HEK293 (cell line): ENCODE results near the gene TSPOAP1.
A peak's percentile ranks its signal among the peaks of the same experiment; 100 is the strongest.

ENCODE experiments used
- CTCF ChIA-PET: fragments of 350-600 bp; formaldehyde crosslinking; extraction: SDS; loops from one replicate; lab custom pipeline; 2021; ENCODE audit warnings: antibody characterized with exemption; lab: Yijun Ruan, JAX
- POLR2A ChIA-PET: fragments of 300-600 bp; formaldehyde crosslinking; extraction: SDS; loops from one replicate; lab custom pipeline; 2020; ENCODE audit warnings: antibody characterized with exemption, inconsistent platforms; lab: Yijun Ruan, JAX
- H3K27ac ChIP-seq: fragments of 200-500 bp; sonication (Bioruptor generic); 2 replicates; pipeline ENCODE4 v1.5.1; 2014; ENCODE audit warnings: low read depth, low read length, control low read depth, inconsistent platforms; ENCODE audit errors: extremely low read depth
- H3K36me3 ChIP-seq, 2 experiments: fragments of 200-500 bp in 1 of 2; sonication (Bioruptor generic) in 1 of 2; 1 replicate in 1 of 2; 2 replicates in 1 of 2; pipeline ENCODE4 v1.5.1; 2014 to 2017; ENCODE audit warnings: inconsistent platforms in 2 of 2, low read length in 2 of 2; ENCODE audit not compliant: control insufficient read depth in 2 of 2, insufficient read depth in 1 of 2
- H3K4me1 ChIP-seq: fragments of 200-500 bp; sonication (Bioruptor generic); 2 replicates; pipeline ENCODE4 v1.5.1; 2014; ENCODE audit warnings: mild to moderate bottlenecking, low read length, inconsistent platforms; ENCODE audit not compliant: control insufficient read depth, insufficient read depth
- H3K4me3 ChIP-seq: 2 replicates; pipeline ENCODE4 v1.5.1; 2011; ENCODE audit warnings: low read depth, mild to moderate bottlenecking, control low read depth, low read length, moderate library complexity
- H3K9me3 ChIP-seq: fragments of 200-500 bp; sonication (Bioruptor generic); 2 replicates; pipeline ENCODE4 v1.5.1; 2014; ENCODE audit warnings: low read depth, low read length, inconsistent platforms; ENCODE audit not compliant: control insufficient read depth, insufficient read depth
- ATF2 ChIP-seq: fragments of 450-650 bp; formaldehyde crosslinking; IDR thresholded peaks from 2 replicates; pipeline ENCODE4 v1.5.1; 2016; ENCODE audit warnings: missing biosample characterization, missing genetic modification characterization, low read depth
- FEZF1 ChIP-seq: fragments of 450-650 bp; formaldehyde crosslinking; IDR thresholded peaks from 2 replicates; pipeline ENCODE4 v1.5.1; 2016; ENCODE audit warnings: missing biosample characterization, missing genetic modification characterization
- GLI2 ChIP-seq: fragments of 450-650 bp; formaldehyde crosslinking; IDR thresholded peaks from 2 replicates; pipeline ENCODE4; 2017; ENCODE audit warnings: missing biosample characterization, missing genetic modification characterization, low read depth, borderline replicate concordance
- GLIS1 ChIP-seq: fragments of 450-650 bp; formaldehyde crosslinking; IDR thresholded peaks from 2 replicates; pipeline ENCODE4 v1.5.1; 2016; ENCODE audit warnings: missing biosample characterization, missing genetic modification characterization
- GLIS2 ChIP-seq: fragments of 450-650 bp; formaldehyde crosslinking; IDR thresholded peaks from 2 replicates; pipeline ENCODE4 v1.5.1; 2016; ENCODE audit warnings: missing biosample characterization, missing genetic modification characterization
- KLF1 ChIP-seq: fragments of 450-650 bp; formaldehyde crosslinking; IDR thresholded peaks from 2 replicates; pipeline ENCODE4 v1.5.1; 2016; ENCODE audit warnings: missing biosample characterization, missing genetic modification characterization
- PATZ1 ChIP-seq: fragments of 450-650 bp; formaldehyde crosslinking; IDR thresholded peaks from 2 replicates; pipeline ENCODE4 v1.5.1; 2016; ENCODE audit warnings: missing biosample characterization, missing genetic modification characterization
- PRDM10 ChIP-seq: fragments of 450-650 bp; formaldehyde crosslinking; IDR thresholded peaks from 2 replicates; pipeline ENCODE4 v1.5.1; 2016; ENCODE audit warnings: missing biosample characterization, missing genetic modification characterization
- SALL2 ChIP-seq: fragments of 450-650 bp; formaldehyde crosslinking; IDR thresholded peaks from 2 replicates; pipeline ENCODE4 v1.5.0; 2017; ENCODE audit warnings: missing biosample characterization, mild to moderate bottlenecking, missing genetic modification characterization, borderline replicate concordance
- SP2 ChIP-seq: fragments of 450-650 bp; formaldehyde crosslinking; IDR thresholded peaks from 2 replicates; pipeline ENCODE4 v1.5.1; 2016; ENCODE audit warnings: missing biosample characterization, missing genetic modification characterization
- ZBTB11 ChIP-seq: fragments of 450-650 bp; formaldehyde crosslinking; conservative IDR thresholded peaks from 2 replicates; pipeline ENCODE4 v1.5.1; 2016; ENCODE audit warnings: low read depth, missing biosample characterization, missing genetic modification characterization
- ZBTB48 ChIP-seq: fragments of 450-650 bp; formaldehyde crosslinking; IDR thresholded peaks from 2 replicates; pipeline ENCODE4 v1.5.1; 2016; ENCODE audit warnings: missing biosample characterization, missing genetic modification characterization
- ZNF121 ChIP-seq: fragments of 450-650 bp; formaldehyde crosslinking; IDR thresholded peaks from 2 replicates; pipeline ENCODE4 v1.5.1; 2016; ENCODE audit warnings: missing biosample characterization, missing genetic modification characterization
- ZNF157 ChIP-seq: fragments of 450-650 bp; formaldehyde crosslinking; IDR thresholded peaks from 2 replicates; pipeline ENCODE4 v1.5.1; 2016; ENCODE audit warnings: missing biosample characterization, missing genetic modification characterization
- ZNF169 ChIP-seq: fragments of 450-650 bp; formaldehyde crosslinking; IDR thresholded peaks from 2 replicates; pipeline ENCODE4 v1.5.1; 2016; ENCODE audit warnings: missing biosample characterization, missing genetic modification characterization
- ZNF175 ChIP-seq: fragments of 450-650 bp; formaldehyde crosslinking; IDR thresholded peaks from 2 replicates; pipeline ENCODE4 v1.5.1; 2016; ENCODE audit warnings: missing biosample characterization, missing genetic modification characterization
- ZNF211 ChIP-seq: fragments of 450-650 bp; formaldehyde crosslinking; IDR thresholded peaks from 2 replicates; pipeline ENCODE4 v1.5.1; 2016; ENCODE audit warnings: low read depth, missing biosample characterization, missing genetic modification characterization
- ZNF214 ChIP-seq: fragments of 450-650 bp; formaldehyde crosslinking; IDR thresholded peaks from 2 replicates; pipeline ENCODE4 v1.5.1; 2017; ENCODE audit warnings: missing biosample characterization, mild to moderate bottlenecking, missing genetic modification characterization, borderline replicate concordance
- ZNF223 ChIP-seq: fragments of 450-650 bp; formaldehyde crosslinking; IDR thresholded peaks from 2 replicates; pipeline ENCODE4 v1.5.1; 2016; ENCODE audit warnings: missing biosample characterization, missing genetic modification characterization
- ZNF404 ChIP-seq: fragments of 450-650 bp; formaldehyde crosslinking; IDR thresholded peaks from 2 replicates; pipeline ENCODE4 v1.5.1; 2017; ENCODE audit warnings: missing biosample characterization, missing genetic modification characterization
- ZNF600 ChIP-seq: fragments of 450-650 bp; formaldehyde crosslinking; IDR thresholded peaks from 2 replicates; pipeline ENCODE4 v1.5.1; 2016; ENCODE audit warnings: missing biosample characterization, missing genetic modification characterization
- ZNF610 ChIP-seq: fragments of 450-650 bp; formaldehyde crosslinking; IDR thresholded peaks from 2 replicates; pipeline ENCODE4 v1.5.1; 2016; ENCODE audit warnings: missing biosample characterization, missing genetic modification characterization, borderline replicate concordance
- ZNF626 ChIP-seq: fragments of 450-650 bp; sonication (Bioruptor Pico); formaldehyde crosslinking; IDR thresholded peaks from 2 replicates; pipeline ENCODE4 v1.5.1; 2018; ENCODE audit warnings: missing biosample characterization, missing genetic modification characterization, inconsistent platforms
- ZNF701 ChIP-seq: fragments of 450-650 bp; formaldehyde crosslinking; IDR thresholded peaks from 2 replicates; pipeline ENCODE4 v1.5.1; 2016; ENCODE audit warnings: missing biosample characterization, missing genetic modification characterization
- ZNF776 ChIP-seq: fragments of 450-650 bp; formaldehyde crosslinking; IDR thresholded peaks from 2 replicates; pipeline ENCODE4 v1.5.0; 2017; ENCODE audit warnings: missing biosample characterization, missing genetic modification characterization, borderline replicate concordance
- ZNF837 ChIP-seq: fragments of 450-650 bp; formaldehyde crosslinking; IDR thresholded peaks from 2 replicates; pipeline ENCODE4 v1.5.1; 2016; ENCODE audit warnings: missing biosample characterization, missing genetic modification characterization
- ZXDB ChIP-seq: fragments of 450-650 bp; formaldehyde crosslinking; IDR thresholded peaks from 2 replicates; pipeline ENCODE4 v1.5.1; 2016; ENCODE audit warnings: missing biosample characterization, missing genetic modification characterization

Gene TSPOAP1

GRCh38 chr17:58324409-58325288 lies 3.9 kb downstream of the TSPOAP1 start:
- Histone ChIP-seq H3K27ac (peak overlapping the region; percentile 12; the same call in 1 of the 2 replicates), H3K4me1 (no peaks in the 10 kb centered on the region), H3K4me3 (peak overlapping the region; percentile 44)
- TF ChIP-seq FEZF1 (tag by site-specific recombination) (no peak), ZNF600 (tag by site-specific recombination) (no peak), ATF2 (tag by site-specific recombination) (no peak), ZNF175 (no peak), ZNF211 (no peak), ZNF121 (no peak), PATZ1 (tag by site-specific recombination) (peak; percentile 32; the same call in 1 of the 2 replicates), ZNF404 (tag by site-specific recombination) (no peak), SALL2 (no peak), PRDM10 (tag by site-specific recombination) (no peak), ZNF169 (tag by site-specific recombination) (no peak), ZNF214 (tag by site-specific recombination) (no peak), ZNF223 (tag by site-specific recombination) (no peak), ZNF626 (tag by site-specific recombination) (no peak), SP2 (tag by site-specific recombination) (no peak), ZNF701 (no peak), ZBTB48 (0 out of 2 replicates have a peak, but pooled peaks have one; percentile 30), ZNF776 (tag by site-specific recombination) (no peak), ZXDB (tag by site-specific recombination) (0 out of 2 replicates have a peak, but pooled peaks have one; percentile 39), GLIS1 (tag by site-specific recombination) (peak; percentile 46; the same call in 1 of the 2 replicates), GLIS2 (tag by site-specific recombination) (peak; percentile 34; the same call in 1 of the 2 replicates), GLI2 (tag by site-specific recombination) (no peak), ZNF837 (no peak), ZBTB11 (tag by site-specific recombination) (0 out of 2 replicates have a peak, but pooled peaks have one; percentile 17), ZNF610 (tag by site-specific recombination) (no peak), KLF1 (tag by site-specific recombination) (peak; percentile 46; the same call in 1 of the 2 replicates), ZNF157 (tag by site-specific recombination) (no peak)

More at GRCh38 chr17:58324409-58325288, 3.9 kb downstream of the TSPOAP1 start:
- H3K36me3 ChIP-seq: no peaks in the 10 kb centered on the region
- POLR2A ChIA-PET: interaction anchor here (0.7 to 5.2 kb wide), 2 partner anchors 28 to 93 kb away, joined by 4 to 30 read pairs; partner anchors contain the start of genes RNF43 and SUPT4H1
- H3K9me3 ChIP-seq: no peaks in the 10 kb centered on the region
- CTCF ChIA-PET: interaction anchor here (0.7 to 2.4 kb wide), 4 partner anchors 7 to 93 kb away, joined by 3 to 15 read pairs (median 8); partner anchors contain the start of gene RNF43
